LNCAP (cell line): ENCODE results near the gene SIM1.

Experiments used
- TF ChIP-seq, protein P1 (sequence below): fragments of 450-650 bp; IDR thresholded peaks from 2 replicates; pipeline ENCODE4 v1.5.1; 2017; ENCODE audit warnings: mild to moderate bottlenecking

The SIM1 gene

DNA sequence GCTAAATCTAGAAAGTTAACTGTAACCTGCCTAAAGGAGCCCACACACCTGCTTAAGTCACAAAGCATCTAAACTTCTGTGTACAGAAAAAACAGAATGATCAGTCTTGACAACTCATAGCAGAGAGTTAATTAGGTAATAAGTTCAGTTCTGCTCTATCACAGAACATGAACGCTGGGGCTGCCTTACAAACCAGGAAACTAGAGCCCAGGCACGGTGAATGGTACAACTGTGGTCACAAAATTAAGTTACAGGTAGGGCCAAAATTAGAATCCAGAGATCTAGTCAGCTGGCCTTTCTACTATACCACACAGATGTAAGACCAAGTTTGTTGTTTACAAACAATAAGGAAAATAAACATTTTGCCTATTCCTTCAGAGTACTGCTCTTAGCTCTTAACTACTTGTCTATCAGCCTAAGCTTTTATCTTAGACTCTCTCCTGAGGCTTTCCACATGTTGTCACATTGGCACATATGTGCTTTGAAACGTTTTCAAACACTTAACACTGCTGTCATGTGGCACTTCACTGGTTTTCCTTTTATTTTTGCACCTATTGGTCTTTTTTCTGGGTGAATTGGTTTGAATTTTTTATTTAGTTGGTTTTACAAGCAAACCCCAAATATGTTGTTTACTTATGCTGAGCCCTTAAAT lies 75.7 kb downstream of the SIM1 start:
- TF ChIP-seq, protein P1, sequence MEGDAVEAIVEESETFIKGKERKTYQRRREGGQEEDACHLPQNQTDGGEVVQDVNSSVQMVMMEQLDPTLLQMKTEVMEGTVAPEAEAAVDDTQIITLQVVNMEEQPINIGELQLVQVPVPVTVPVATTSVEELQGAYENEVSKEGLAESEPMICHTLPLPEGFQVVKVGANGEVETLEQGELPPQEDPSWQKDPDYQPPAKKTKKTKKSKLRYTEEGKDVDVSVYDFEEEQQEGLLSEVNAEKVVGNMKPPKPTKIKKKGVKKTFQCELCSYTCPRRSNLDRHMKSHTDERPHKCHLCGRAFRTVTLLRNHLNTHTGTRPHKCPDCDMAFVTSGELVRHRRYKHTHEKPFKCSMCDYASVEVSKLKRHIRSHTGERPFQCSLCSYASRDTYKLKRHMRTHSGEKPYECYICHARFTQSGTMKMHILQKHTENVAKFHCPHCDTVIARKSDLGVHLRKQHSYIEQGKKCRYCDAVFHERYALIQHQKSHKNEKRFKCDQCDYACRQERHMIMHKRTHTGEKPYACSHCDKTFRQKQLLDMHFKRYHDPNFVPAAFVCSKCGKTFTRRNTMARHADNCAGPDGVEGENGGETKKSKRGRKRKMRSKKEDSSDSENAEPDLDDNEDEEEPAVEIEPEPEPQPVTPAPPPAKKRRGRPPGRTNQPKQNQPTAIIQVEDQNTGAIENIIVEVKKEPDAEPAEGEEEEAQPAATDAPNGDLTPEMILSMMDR, result no peak

DNA sequence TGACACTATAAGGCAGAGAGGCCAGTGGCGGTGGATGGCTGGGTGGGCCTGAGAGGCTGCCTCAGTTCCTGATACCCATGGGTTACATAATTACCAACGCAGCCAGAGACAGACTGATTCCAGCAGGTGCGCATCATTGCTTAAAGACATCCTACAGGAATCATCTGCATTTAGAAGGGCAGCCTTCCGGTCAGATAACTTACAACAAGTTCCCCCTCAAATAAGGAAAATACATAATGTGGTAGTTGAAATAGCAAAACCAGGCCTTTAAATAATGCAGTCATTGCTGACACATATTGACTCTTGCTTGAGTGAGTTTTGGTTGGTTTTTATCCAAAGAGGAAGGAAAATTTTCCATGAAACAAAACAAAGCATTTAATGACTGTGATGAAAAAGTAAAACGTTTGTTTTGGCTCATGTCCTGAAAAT lies 81.9 kb downstream of the SIM1 start:
- TF ChIP-seq, protein P1, result no peak

DNA sequence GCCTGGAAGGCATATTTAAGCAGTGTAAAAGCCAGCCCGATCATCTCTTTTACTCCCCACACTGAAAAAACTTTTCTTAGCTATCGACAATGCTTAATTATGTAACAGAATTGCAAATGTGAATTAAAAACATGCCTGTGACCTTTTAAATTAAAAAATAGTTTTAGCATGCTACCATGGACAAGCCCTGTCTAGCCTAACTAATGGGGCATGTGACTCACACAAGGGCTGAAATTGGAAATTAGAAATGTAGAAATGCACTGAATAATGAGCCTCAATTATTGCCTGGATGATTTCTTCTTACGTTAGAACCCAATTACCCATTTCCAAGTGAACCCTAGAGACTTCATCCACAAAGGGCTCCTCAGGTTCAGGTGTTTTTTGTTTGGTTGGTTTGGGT lies 82.7 kb downstream of the SIM1 start:
- TF ChIP-seq, protein P1, result no peak

DNA sequence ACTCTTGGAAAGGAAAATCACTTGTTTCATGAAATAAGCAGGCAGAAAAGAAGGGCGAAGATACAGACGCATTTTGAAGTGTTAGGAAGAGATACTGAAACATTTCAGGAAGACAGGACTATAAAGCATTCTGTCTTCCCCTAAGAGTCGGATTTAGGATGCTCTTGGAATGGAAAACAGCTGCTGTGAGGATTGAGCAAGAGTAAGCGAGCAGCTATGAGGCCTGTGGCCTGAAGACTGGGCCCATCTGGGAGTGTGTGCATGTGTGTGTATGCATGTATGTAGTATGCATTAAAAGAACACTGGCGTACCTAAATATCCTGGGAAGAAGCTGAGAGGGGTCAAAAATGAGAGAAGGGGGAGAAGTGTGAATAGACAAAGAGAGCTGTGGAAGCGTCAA lies 83.6 kb downstream of the SIM1 start:
- TF ChIP-seq, protein P1, result no peak

DNA sequence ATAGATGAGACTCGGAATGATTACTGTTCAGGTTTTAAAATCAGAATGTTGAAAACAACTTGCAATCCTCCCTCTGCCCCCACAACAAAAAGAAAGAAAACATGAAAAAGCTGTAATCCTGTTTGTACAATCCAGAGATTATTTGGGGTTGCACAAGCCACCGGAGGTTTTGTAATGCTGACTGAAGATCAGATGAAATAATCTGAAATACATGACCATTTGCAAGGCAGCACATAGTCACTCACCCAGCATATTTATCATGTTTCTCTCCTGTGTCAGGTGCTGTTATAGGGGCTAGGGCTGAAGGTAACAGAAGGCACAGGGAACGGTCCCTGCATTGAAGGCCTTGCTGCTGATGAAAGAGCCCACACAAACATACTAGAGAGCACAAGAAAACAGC lies 85.3 kb downstream of the SIM1 start:
- TF ChIP-seq, protein P1, result no peak

DNA sequence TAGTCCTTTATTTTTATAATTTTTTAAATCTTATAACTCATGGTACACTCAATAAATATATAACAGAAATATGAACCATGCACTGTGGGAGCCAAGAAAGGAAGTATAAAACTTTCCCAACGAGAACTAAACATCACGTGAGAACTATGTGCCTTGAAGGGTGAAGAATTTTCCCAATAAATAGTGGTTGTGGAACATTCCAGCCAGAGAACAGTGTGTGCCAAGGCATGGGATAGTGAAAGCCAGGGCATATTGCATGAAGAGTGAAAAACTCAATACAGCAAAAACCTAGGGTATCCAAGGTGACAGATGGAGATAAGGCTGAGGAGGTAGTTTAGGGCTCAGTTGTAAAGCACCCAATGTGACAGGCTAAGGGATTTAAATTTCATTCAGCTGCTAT lies 86.1 kb downstream of the SIM1 start:
- TF ChIP-seq, protein P1, result no peak

DNA sequence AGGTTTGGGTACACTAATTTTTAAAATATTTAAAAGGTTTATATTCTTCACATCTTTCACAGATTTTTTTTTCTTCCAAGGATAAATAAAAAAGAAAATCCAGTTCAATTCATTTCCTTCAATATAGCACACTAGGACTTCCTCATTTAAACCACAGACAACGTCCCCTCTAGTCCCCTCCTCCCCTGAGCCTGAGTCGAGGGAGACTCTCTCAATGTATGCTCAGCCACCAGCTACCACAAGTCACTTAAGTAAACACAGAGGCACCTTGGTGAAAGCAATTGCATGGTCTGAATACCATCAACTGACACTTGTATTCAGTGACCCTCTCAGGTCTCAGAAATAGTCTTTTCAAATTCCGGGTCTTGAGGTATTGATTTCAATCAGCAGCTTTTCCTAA lies 88.6 kb downstream of the SIM1 start:
- TF ChIP-seq, protein P1, result no peak
